ENCODE results near the gene PHF19. TPM values are rescaled to one million over a fixed set of nuclear protein-coding genes. Genes with fewer than 3 reads are reported as not detected.

The PHF19 gene
- polyA plus RNA-seq, 3 donors: 12.6 to 61.0 (median 12.7) TPM

GRCh38 chr9:120857481-120857880, 19.5 kb downstream of the PHF19 start:
- no peak for DNase-seq
- Histone ChIP-seq H3K27ac (ENCODE audit: low read depth in 1 of 2, low read length in 2 of 2) (peak overlapping the region in 1 of 2 donors; percentile 53), H4K20me1 (ENCODE audit: insufficient read depth, low read length) (no peaks in the 10 kb centered on the region), H2AFZ (ENCODE audit: insufficient read depth, low read depth, low read length, poor library complexity, severe bottlenecking) (no peak overlapping the region), H3K27me3 (ENCODE audit: control insufficient read depth in 2 of 2, insufficient read depth in 2 of 2, low read length in 2 of 2) (no peaks in the 10 kb centered on the region), H3K4me2 (replicated peaks; ENCODE audit: extremely low read depth, low read length, poor library complexity, severe bottlenecking) (no peak overlapping the region), H3K79me2 (ENCODE audit: insufficient read depth, low read length) (peaks cover 9% of the 10 kb centered on the region), H3K4me3 (replicated peaks in 1 of 3; ENCODE audit: low read depth in 2 of 3, low read length in 3 of 3) (no peak overlapping the region), H3K4me1 (ENCODE audit: control insufficient read depth in 1 of 2, insufficient read depth in 2 of 2, low read length in 2 of 2) (no peaks in the 10 kb centered on the region), H3K36me3 (replicated peaks in 1 of 2; ENCODE audit: control insufficient read depth in 1 of 2, insufficient read depth in 2 of 2, low read length in 2 of 2) (peaks cover 75 to 98% of the 10 kb centered on the region in 2 donors), H3K9me3 (replicated peaks in 1 of 2; ENCODE audit: control insufficient read depth in 1 of 2, insufficient read depth in 1 of 2, low read length in 2 of 2) (no peaks in the 10 kb centered on the region), H3K9ac (ENCODE audit: insufficient read depth, low read length, poor library complexity, severe bottlenecking) (no peak overlapping the region)
- H3K9me3 Mint-ChIP-seq: no peaks in the 10 kb centered on the region
- intact Hi-C loops (cut with micrococcal nuclease): no loop called here
- peak overlapping the region; percentile 28 to 80 (median 60) for H3K27ac Mint-ChIP-seq
- peaks cover 0 to 3% (median 0%) of the 10 kb centered on the region in 3 donors for H3K27me3 Mint-ChIP-seq (ENCODE audit: low read depth in 3 of 3)
- peak overlapping the region in 1 of 2 donors; percentile 9 for H3K4me3 Mint-ChIP-seq
- 100% methylated on average over 7 of the region's 7 CpGs for WGBS (ENCODE audit: insufficient coverage)
- no peak for TF ChIP-seq CTCF (IDR thresholded peaks at IDR 0.05)
- peaks cover 1% of the 10 kb centered on the region for H3K4me1 Mint-ChIP-seq
- peaks cover 85 to 86% of the 10 kb centered on the region in 2 donors for H3K36me3 Mint-ChIP-seq

GRCh38 chr9:120856700-120857099, 20.3 kb downstream of the PHF19 start:
- H3K27me3 Mint-ChIP-seq (ENCODE audit: low read depth in 3 of 3): peaks cover 0 to 3% (median 0%) of the 10 kb centered on the region in 3 donors
- H3K27ac Mint-ChIP-seq: peak overlapping the region in 3 of 7 donors; percentile 26 to 60 (median 40)
- peaks cover 84 to 86% of the 10 kb centered on the region in 2 donors for H3K36me3 Mint-ChIP-seq
- Histone ChIP-seq H3K4me3 (replicated peaks in 1 of 3; ENCODE audit: low read depth in 2 of 3, low read length in 3 of 3) (no peak overlapping the region), H3K9ac (ENCODE audit: insufficient read depth, low read length, poor library complexity, severe bottlenecking) (no peak overlapping the region), H3K27ac (ENCODE audit: low read depth in 1 of 2, low read length in 2 of 2) (no peak overlapping the region), H3K27me3 (ENCODE audit: control insufficient read depth in 2 of 2, insufficient read depth in 2 of 2, low read length in 2 of 2) (no peaks in the 10 kb centered on the region), H4K20me1 (ENCODE audit: insufficient read depth, low read length) (no peaks in the 10 kb centered on the region), H3K79me2 (ENCODE audit: insufficient read depth, low read length) (peaks cover 4% of the 10 kb centered on the region), H2AFZ (ENCODE audit: insufficient read depth, low read depth, low read length, poor library complexity, severe bottlenecking) (no peak overlapping the region), H3K4me1 (ENCODE audit: control insufficient read depth in 1 of 2, insufficient read depth in 2 of 2, low read length in 2 of 2) (no peaks in the 10 kb centered on the region), H3K4me2 (replicated peaks; ENCODE audit: extremely low read depth, low read length, poor library complexity, severe bottlenecking) (no peak overlapping the region), H3K9me3 (replicated peaks in 1 of 2; ENCODE audit: control insufficient read depth in 1 of 2, insufficient read depth in 1 of 2, low read length in 2 of 2) (no peaks in the 10 kb centered on the region), H3K36me3 (replicated peaks in 1 of 2; ENCODE audit: control insufficient read depth in 1 of 2, insufficient read depth in 2 of 2, low read length in 2 of 2) (peaks cover 68 to 98% of the 10 kb centered on the region in 2 donors)
- H3K9me3 Mint-ChIP-seq: no peaks in the 10 kb centered on the region
- WGBS (ENCODE audit: insufficient coverage): 100% methylated on average over 2 of the region's 4 CpGs
- no peak for TF ChIP-seq CTCF (IDR thresholded peaks at IDR 0.05)
- no peak overlapping the region for H3K4me3 Mint-ChIP-seq
- DNase-seq: no peak
- peaks cover 1% of the 10 kb centered on the region for H3K4me1 Mint-ChIP-seq
- intact Hi-C loops (cut with micrococcal nuclease): no loop called here
